Measurements from ENCODE around the gene MRPS12.

GRCh38 chr19:38939957-38940356 is 9.2 kb downstream of the MRPS12 start:
- TF ChIP-seq CTCF (IDR thresholded peaks at IDR 0.05) (no peak), POLR2A (IDR thresholded peaks at IDR 0.05) (no peak)
